Uterus (tissue), 2 donors: ENCODE results near the gene ZNF526.

Source experiments
- POLR2A ChIP-seq, 2 donors: fragments of 450-650 bp; IDR thresholded peaks; one replicate each; pipeline ENCODE4 v1.6.1; 2016; ENCODE audit warnings: antibody characterized with exemption in 2 of 2, mild to moderate bottlenecking in 1 of 2, moderate library complexity in 1 of 2
- TF ChIP-seq, protein P1 (sequence below), 4 experiments: fragments of 200-600 bp in 2 of 4; fragments of 450-650 bp in 2 of 4; sonication (generic) in 2 of 4; IDR thresholded peaks; one replicate each; pipeline ENCODE4 v1.5.1; 2016 to 2019; ENCODE audit warnings: antibody characterized with exemption in 4 of 4, mild to moderate bottlenecking in 2 of 4, moderate library complexity in 1 of 4

DNA sequence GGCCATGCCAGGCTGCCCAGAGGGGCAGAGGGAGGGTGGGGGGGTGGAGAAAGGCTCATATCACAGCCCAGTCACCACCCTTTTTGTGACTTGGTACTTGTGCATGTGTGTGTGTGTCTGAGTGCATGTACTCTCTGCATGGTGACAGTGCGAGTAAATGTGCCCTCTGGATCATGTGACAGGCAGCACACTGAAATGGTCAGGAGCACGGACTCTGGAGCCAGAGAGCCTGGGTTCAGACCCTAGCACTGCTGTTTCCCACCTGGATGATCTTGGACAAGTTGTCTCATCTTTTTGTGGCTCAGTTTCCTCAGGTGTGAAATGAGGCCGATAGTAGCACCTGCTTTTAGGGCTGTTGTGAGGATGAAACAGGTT, 50.9 kb downstream of the ZNF526 start:
- TF ChIP-seq, protein P1, sequence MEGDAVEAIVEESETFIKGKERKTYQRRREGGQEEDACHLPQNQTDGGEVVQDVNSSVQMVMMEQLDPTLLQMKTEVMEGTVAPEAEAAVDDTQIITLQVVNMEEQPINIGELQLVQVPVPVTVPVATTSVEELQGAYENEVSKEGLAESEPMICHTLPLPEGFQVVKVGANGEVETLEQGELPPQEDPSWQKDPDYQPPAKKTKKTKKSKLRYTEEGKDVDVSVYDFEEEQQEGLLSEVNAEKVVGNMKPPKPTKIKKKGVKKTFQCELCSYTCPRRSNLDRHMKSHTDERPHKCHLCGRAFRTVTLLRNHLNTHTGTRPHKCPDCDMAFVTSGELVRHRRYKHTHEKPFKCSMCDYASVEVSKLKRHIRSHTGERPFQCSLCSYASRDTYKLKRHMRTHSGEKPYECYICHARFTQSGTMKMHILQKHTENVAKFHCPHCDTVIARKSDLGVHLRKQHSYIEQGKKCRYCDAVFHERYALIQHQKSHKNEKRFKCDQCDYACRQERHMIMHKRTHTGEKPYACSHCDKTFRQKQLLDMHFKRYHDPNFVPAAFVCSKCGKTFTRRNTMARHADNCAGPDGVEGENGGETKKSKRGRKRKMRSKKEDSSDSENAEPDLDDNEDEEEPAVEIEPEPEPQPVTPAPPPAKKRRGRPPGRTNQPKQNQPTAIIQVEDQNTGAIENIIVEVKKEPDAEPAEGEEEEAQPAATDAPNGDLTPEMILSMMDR (IDR thresholded peaks at IDR 0.05): no peak
- TF ChIP-seq POLR2A (IDR thresholded peaks at IDR 0.05): no peak
